GM23338 (cell line): ENCODE results near the gene COA4. TPM values are rescaled to one million over a fixed set of nuclear protein-coding genes. Genes with fewer than 3 reads are reported as not detected.

Experiments
- ATAC-seq: fragments of 200-7000 bp; cut with Tn5 transposase; 3 replicates; pipeline ENCODE4 v1.9.1; 2020
- DNase-seq: peaks from one replicate; pipeline ENCODE4 v3.0.0-alpha.2; 2015; ENCODE audit warnings: low spot score
- H2AFZ ChIP-seq: fragments of 200-600 bp; sonication (generic); 2 replicates; pipeline ENCODE4 v1.8.0; 2016; ENCODE audit warnings: antibody characterized with exemption, mild to moderate bottlenecking, moderate library complexity
- H3F3A ChIP-seq: fragments of 200-600 bp; sonication (generic); replicated peaks from 2 replicates; pipeline ENCODE4 v1.8.0; 2017; ENCODE audit warnings: antibody characterized with exemption, mixed run types, low read depth
- H3K27ac ChIP-seq: fragments of 200-600 bp; sonication (generic); 2 replicates; pipeline ENCODE4 v1.6.1; 2016; ENCODE audit warnings: low read depth
- H3K27me3 ChIP-seq: fragments of 200-600 bp; sonication (generic); 2 replicates; pipeline ENCODE4 v1.8.0; 2016; ENCODE audit warnings: mild to moderate bottlenecking, mixed run types, moderate library complexity; ENCODE audit not compliant: insufficient read depth
- H3K36me3 ChIP-seq: fragments of 200-600 bp; sonication (generic); 2 replicates; pipeline ENCODE4 v1.8.0; 2016; ENCODE audit warnings: mild to moderate bottlenecking; ENCODE audit not compliant: insufficient read depth
- H3K4me1 ChIP-seq: fragments of 200-600 bp; sonication (generic); 2 replicates; pipeline ENCODE4 v1.8.0; 2016; ENCODE audit warnings: mild to moderate bottlenecking, moderate library complexity; ENCODE audit not compliant: insufficient read depth
- H3K4me2 ChIP-seq: fragments of 200-600 bp; sonication (generic); 2 replicates; pipeline ENCODE4 v1.7.1; 2017; ENCODE audit warnings: mixed run types
- H3K4me3 ChIP-seq: fragments of 200-600 bp; sonication (generic); 2 replicates; pipeline ENCODE4 v1.6.1; 2016; ENCODE audit warnings: mixed run types
- H3K79me2 ChIP-seq: fragments of 200-600 bp; sonication (generic); replicated peaks from 2 replicates; pipeline ENCODE4 v1.8.0; 2017; ENCODE audit warnings: mild to moderate bottlenecking; ENCODE audit not compliant: insufficient read depth
- H3K9me2 ChIP-seq: fragments of 200-600 bp; sonication (generic); 2 replicates; pipeline ENCODE4 v1.8.0; 2017; ENCODE audit not compliant: insufficient read depth
- H4K20me1 ChIP-seq: fragments of 200-600 bp; sonication (generic); replicated peaks from 2 replicates; pipeline ENCODE4 v1.8.0; 2017; ENCODE audit warnings: mild to moderate bottlenecking; ENCODE audit not compliant: insufficient read depth
- H3K27ac Mint-ChIP-seq: 2 replicates; pipeline ENCODE4 v1.8.0; 2020; ENCODE audit warnings: inconsistent platforms, mild to moderate bottlenecking, moderate library complexity, mixed read lengths
- H3K27me3 Mint-ChIP-seq: 3 replicates; pipeline ENCODE4 v1.8.0; 2022; ENCODE audit warnings: low read depth, mild to moderate bottlenecking, moderate library complexity, mixed read lengths, inconsistent platforms; ENCODE audit not compliant: insufficient read depth, poor library complexity
- H3K36me3 Mint-ChIP-seq: 3 replicates; pipeline ENCODE4 v1.8.0; 2021; ENCODE audit warnings: low read depth, mild to moderate bottlenecking, inconsistent platforms, moderate library complexity, mixed read lengths
- H3K4me1 Mint-ChIP-seq: 3 replicates; pipeline ENCODE4 v1.8.0; 2020; ENCODE audit warnings: mild to moderate bottlenecking, inconsistent platforms, mixed read lengths
- H3K4me3 Mint-ChIP-seq: 3 replicates; pipeline ENCODE4 v1.8.0; 2021; ENCODE audit warnings: moderate library complexity, mild to moderate bottlenecking, inconsistent platforms, mixed read lengths
- H3K9me3 Mint-ChIP-seq: 3 replicates; pipeline ENCODE4 v1.8.0; 2020; ENCODE audit warnings: moderate library complexity, mild to moderate bottlenecking, inconsistent platforms, mixed read lengths
- CREB1 ChIP-seq: fragments of 250-450 bp; sonication (Bioruptor Pico); IDR thresholded peaks from 2 replicates; pipeline ENCODE4 v1.5.0; 2020; ENCODE audit warnings: low read depth, mild to moderate bottlenecking, moderate library complexity
- CTCF ChIP-seq, 2 experiments: fragments of 200-600 bp in 1 of 2; sonication (generic) in 1 of 2; conservative IDR thresholded peaks; 2 replicates each; pipeline versions ENCODE4 v1.5.1 to v1.6.1; 2016 to 2017; ENCODE audit warnings: antibody characterized with exemption in 2 of 2, low read depth in 2 of 2, mild to moderate bottlenecking in 2 of 2, moderate library complexity in 1 of 2
- ETS1 ChIP-seq: IDR thresholded peaks from 2 replicates; pipeline ENCODE4 v1.6.1; 2016; ENCODE audit warnings: antibody characterized with exemption
- JUNB ChIP-seq: IDR thresholded peaks from one replicate; pipeline ENCODE4 v1.6.1; 2016; ENCODE audit warnings: antibody characterized with exemption; ENCODE audit not compliant: unreplicated experiment
- NANOG ChIP-seq: IDR thresholded peaks from 2 replicates; pipeline ENCODE4 v1.6.1; 2016; ENCODE audit warnings: antibody characterized with exemption, borderline replicate concordance
- POLR2AphosphoS5 ChIP-seq: IDR thresholded peaks from 2 replicates; pipeline ENCODE4 v1.6.1; 2016; ENCODE audit warnings: antibody characterized with exemption, low read depth
- REST ChIP-seq: IDR thresholded peaks from one replicate; pipeline ENCODE4 v1.6.1; 2018; ENCODE audit warnings: antibody characterized with exemption; ENCODE audit not compliant: unreplicated experiment
- STAT1 ChIP-seq: IDR thresholded peaks from one replicate; pipeline ENCODE4 v1.6.1; 2016; ENCODE audit warnings: antibody characterized with exemption; ENCODE audit not compliant: unreplicated experiment
- ZNF114 ChIP-seq: fragments of 250-450 bp; sonication (Bioruptor Pico); IDR thresholded peaks from 2 replicates; pipeline ENCODE4 v1.5.0; 2020; ENCODE audit warnings: mild to moderate bottlenecking, moderate library complexity
- polyA plus RNA-seq: library from polyadenylated mRNA; unstranded; fragments of >200 nt; fragmentation: Nextera tagmentation; extraction: Ambion mirVana; gene quantifications from 2 replicates; pipeline ENCODE4 v1.2.1, GENCODE V29; 2016
- total RNA-seq: library from RNA; depleted of rRNA; stranded (reverse); fragments of >200 nt; shearing (Covaris generic); gene quantifications from 2 replicates; pipeline ENCODE4 v1.2.3, GENCODE V29; 2014

The COA4 gene
- total and polyA plus RNA-seq, 2 experiments from 2014 or later = 168 to 174 TPM

GRCh38 chr11:73839123-73839457 is 37.6 kb downstream of the COA4 start:
- Histone ChIP-seq H3K4me3 (no peak overlapping the region), H3K27ac (no peak overlapping the region), H3K9me2 (no peaks in the 10 kb centered on the region), H3K79me2 (no peaks in the 10 kb centered on the region), H4K20me1 (no peaks in the 10 kb centered on the region), H2AFZ (no peak overlapping the region), H3K4me2 (no peak overlapping the region), H3K27me3 (no peaks in the 10 kb centered on the region), H3K4me1 (no peaks in the 10 kb centered on the region), H3K36me3 (no peaks in the 10 kb centered on the region), H3F3A (no peaks in the 10 kb centered on the region)
- DNase-seq = no peak
- TF ChIP-seq ETS1 (no peak), REST (no peak), STAT1 (no peak), NANOG (no peak), ZNF114 (CRISPR knock-in tag) (no peak), JUNB (no peak), CTCF (conservative IDR thresholded peaks at IDR 0.05; ENCODE audit: low read depth in 2 of 2) (no peak)
- Mint-ChIP-seq H3K4me3 (no peak overlapping the region), H3K9me3 (no peaks in the 10 kb centered on the region), H3K27me3 (no peaks in the 10 kb centered on the region), H3K27ac (no peak overlapping the region), H3K36me3 (no peaks in the 10 kb centered on the region; the same call in 2 of the 3 replicates), H3K4me1 (peaks cover 12% of the 10 kb centered on the region)
- ATAC-seq = no peak

DNA sequence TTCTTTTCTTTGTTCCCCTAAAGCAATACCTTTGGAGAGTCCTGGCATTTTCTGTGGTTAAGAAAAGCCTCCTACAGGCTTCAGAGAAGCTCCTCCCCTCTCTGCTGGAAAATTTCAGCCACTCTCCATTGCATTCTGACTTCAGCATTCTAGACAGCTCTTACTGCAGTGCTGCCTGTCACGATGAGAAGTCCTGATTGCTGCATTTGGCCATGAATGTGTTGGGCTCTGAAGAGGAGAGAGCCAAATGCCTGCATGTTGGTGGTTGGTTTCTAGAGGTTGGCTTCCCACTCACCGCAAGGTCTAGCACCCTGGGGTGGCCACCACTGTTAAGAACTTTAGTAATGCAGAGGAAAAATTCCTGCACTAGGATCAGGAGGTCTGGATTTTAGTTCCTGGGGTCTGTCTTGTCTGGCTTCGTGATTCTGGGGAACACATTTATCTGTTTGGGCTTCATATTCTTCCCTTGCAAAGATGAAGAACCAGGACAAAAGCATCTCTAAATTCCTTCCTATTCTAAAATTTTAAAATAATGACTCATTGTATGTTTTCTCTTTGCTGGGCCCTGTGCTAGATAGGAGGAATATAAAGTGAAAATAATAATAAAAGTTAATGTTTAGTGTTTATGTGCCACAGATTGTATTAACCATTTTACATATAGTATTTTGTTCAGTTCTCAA is 38.1 kb downstream of the COA4 start:
- H3K27me3 Mint-ChIP-seq = no peaks in the 10 kb centered on the region
- H3K36me3 Mint-ChIP-seq = no peaks in the 10 kb centered on the region; the same call in 2 of the 3 replicates
- peaks cover 12% of the 10 kb centered on the region for H3K4me1 Mint-ChIP-seq
- Histone ChIP-seq H3K4me2 (no peak overlapping the region), H2AFZ (no peak overlapping the region), H3K4me3 (no peak overlapping the region), H3F3A (no peaks in the 10 kb centered on the region), H3K4me1 (no peaks in the 10 kb centered on the region), H3K27ac (0 out of 2 replicates have a peak overlapping the region, but pooled peaks have one; percentile 7), H3K9me2 (no peaks in the 10 kb centered on the region), H3K36me3 (no peaks in the 10 kb centered on the region), H3K79me2 (no peaks in the 10 kb centered on the region), H3K27me3 (no peaks in the 10 kb centered on the region), H4K20me1 (no peaks in the 10 kb centered on the region)
- no peaks in the 10 kb centered on the region for H3K9me3 Mint-ChIP-seq
- peak overlapping the region; percentile 71 for H3K27ac Mint-ChIP-seq
- no peak overlapping the region for H3K4me3 Mint-ChIP-seq
- ATAC-seq (peak; percentile 69), DNase-seq (peak; percentile 45)
- TF ChIP-seq POLR2AphosphoS5 = no peak
- TF ChIP-seq CREB1 (CRISPR knock-in tag) = no peak
- no peak for TF ChIP-seq CTCF (conservative IDR thresholded peaks at IDR 0.05; ENCODE audit: low read depth in 2 of 2)
